ENCODE data around the gene FAM20B. TPM values are rescaled to one million over a fixed set of nuclear protein-coding genes. Genes with fewer than 3 reads are reported as not detected.

Gene FAM20B
- total and polyA plus RNA-seq, 2 of the 8 experiments (the other 6 are each of a cell fraction or from before 2014, with no cell fraction given), result 8.3 to 36.6 TPM

GRCh38 chr1:179120736-179121135, 95.0 kb downstream of the FAM20B start:
- no peak for DNase-seq (ENCODE audit: low read depth in 1 of 2, low spot score in 2 of 2)
- H3K4me3 ChIP-seq (ENCODE audit: extremely low read depth in 1 of 4, insufficient read depth in 2 of 4, low read depth in 3 of 4, low read length in 4 of 4), result no peak overlapping the region
- H3K23ac ChIP-seq (ENCODE audit: insufficient read length), result no peak overlapping the region
- no peaks in the 10 kb centered on the region for H3K23me2 ChIP-seq (ENCODE audit: low read depth, low read length)
- CTCF ChIA-PET (ENCODE audit: partially characterized antibody), result interaction anchor here (0.6 to 4.7 kb wide), 35 partner anchors 8 to 688 kb away, joined by 3 to 34 read pairs (median 6); partner anchors contain the start of gene SOAT1
- H3K56ac ChIP-seq (replicated peaks; ENCODE audit: insufficient read length, low read depth, low read length), result no peak overlapping the region
- 97% methylated on average over 2 of the region's 2 CpGs; no CpG with 5 or more reads in 1 of the 2 experiments for WGBS, 2 experiments (ENCODE audit: extremely low coverage in 1 of 2, insufficient coverage in 1 of 2, insufficient read length in 1 of 2, insufficient replicate concordance in 2 of 2, low coverage in 1 of 2, low lambda C conversion rate in 2 of 2, missing lambda C conversion rate in 1 of 2)
- H4K20me1 ChIP-seq (replicated peaks in 1 of 2; ENCODE audit: control insufficient read depth in 1 of 2, insufficient read depth in 2 of 2, low read length in 2 of 2), result no peaks in the 10 kb centered on the region
- H2AK5ac ChIP-seq (ENCODE audit: low read depth, low read length), result no peak overlapping the region
- H3K4ac ChIP-seq (replicated peaks; ENCODE audit: insufficient read length, low read depth, low read length), result no peak overlapping the region
- no peaks in the 10 kb centered on the region for H3K9me3 ChIP-seq (ENCODE audit: insufficient read depth in 2 of 2, low read depth in 1 of 2, low read length in 1 of 2)
- H2AFZ ChIP-seq (ENCODE audit: low read length), result no peak overlapping the region
- H3K36me3 ChIP-seq (ENCODE audit: control insufficient read depth in 2 of 4, insufficient read depth in 4 of 4, low read length in 3 of 4), result peaks cover 0 to 24% (median 8%) of the 10 kb centered on the region in 4 experiments; a peak in 4 of 8 replicates
- H2BK120ac ChIP-seq (replicated peaks; ENCODE audit: low read depth, low read length), result no peak overlapping the region
- no peak overlapping the region for H2BK12ac ChIP-seq (ENCODE audit: low read depth, low read length)
- H3K18ac ChIP-seq (ENCODE audit: extremely low read depth, low read length), result no peak overlapping the region
- peaks cover 0 to 2% (median 0%) of the 10 kb centered on the region in 4 experiments; a peak in 2 of 7 replicates for H3K4me1 ChIP-seq (replicated peaks in 1 of 4; ENCODE audit: control insufficient read depth in 3 of 4, insufficient read depth in 4 of 4, low read length in 3 of 4)
- no peaks in the 10 kb centered on the region for H3K79me2 ChIP-seq (ENCODE audit: control insufficient read depth in 1 of 2, insufficient read depth in 2 of 2, low read length in 2 of 2)
- H3K27ac ChIP-seq (ENCODE audit: low read depth, low read length), result no peak overlapping the region
- no peak overlapping the region for H4K91ac ChIP-seq (replicated peaks; ENCODE audit: insufficient read length, low read length)
- H2BK15ac ChIP-seq (ENCODE audit: low read length), result no peak overlapping the region
- H3K14ac ChIP-seq (ENCODE audit: insufficient read length), result no peak overlapping the region
- H3K27me3 ChIP-seq (replicated peaks in 1 of 4; ENCODE audit: control insufficient read depth in 3 of 4, extremely low read depth in 1 of 4, insufficient read depth in 3 of 4, low read length in 3 of 4), result no peaks in the 10 kb centered on the region
- no peak overlapping the region for H3K9ac ChIP-seq (replicated peaks in 1 of 4; ENCODE audit: extremely low read depth in 1 of 4, low read depth in 3 of 4, low read length in 3 of 4)
- H4K8ac ChIP-seq (ENCODE audit: extremely low read depth, insufficient read depth, low read length), result no peak overlapping the region
- H2BK20ac ChIP-seq (ENCODE audit: low read length), result no peak overlapping the region
- POLR2A ChIA-PET (ENCODE audit: partially characterized antibody), result interaction anchor here (0.9 to 2.5 kb wide), 4 partner anchors 27 to 60 kb away, joined by 3 to 9 read pairs (median 4); partner anchors contain the start of gene TOR3A
- H2BK5ac ChIP-seq (ENCODE audit: low read depth, low read length), result no peak overlapping the region
- no peaks in the 10 kb centered on the region for H3K79me1 ChIP-seq (ENCODE audit: low read depth, low read length)
- no peak for FAIRE-seq
- no peak overlapping the region for H3K4me2 ChIP-seq (ENCODE audit: insufficient read depth in 1 of 2, low read depth in 2 of 2, low read length in 2 of 2)
- H4K5ac ChIP-seq (ENCODE audit: insufficient read length, low read depth, low read length), result no peak overlapping the region
- TF ChIP-seq CTBP2 (IDR thresholded peaks at IDR 0.05; ENCODE audit: borderline replicate concordance, insufficient read depth, insufficient read length, low read length), result no peak
- no peak for TF ChIP-seq CHD1 (IDR thresholded peaks at IDR 0.05; ENCODE audit: low read depth, low read length)
- no peak for TF ChIP-seq JUND (IDR thresholded peaks at IDR 0.05; ENCODE audit: low read length)
- no peak for TF ChIP-seq TAF7 (optimal IDR thresholded peaks at IDR 0.05; ENCODE audit: borderline replicate concordance, low read depth, low read length)
- TF ChIP-seq POLR2A (IDR thresholded peaks at IDR 0.05; ENCODE audit: control extremely low read depth in 1 of 2, low read depth in 2 of 2, low read length in 2 of 2), result no peak
- TF ChIP-seq CREB1 (IDR thresholded peaks at IDR 0.05), result no peak
